GM12878 (cell line): ENCODE measurements around the gene PLPP1.

Experiments
- CEBPB ChIP-seq, 2 experiments: fragments of 150-350 bp in 1 of 2; IDR thresholded peaks; 2 replicates each; pipeline ENCODE4 v1.6.1; 2012 to 2014; ENCODE audit warnings: low read depth in 2 of 2, low read length in 2 of 2, borderline replicate concordance in 1 of 2, inconsistent platforms in 1 of 2
- FOXK2 ChIP-seq: fragments of 450-650 bp; IDR thresholded peaks from 2 replicates; pipeline ENCODE4 v1.6.1; 2017; ENCODE audit warnings: mild to moderate bottlenecking, moderate library complexity
- POLR2A ChIP-seq: IDR thresholded peaks from 2 replicates; pipeline ENCODE4 v1.6.1; 2011; ENCODE audit warnings: low read depth, mild to moderate bottlenecking, low read length
- TF ChIP-seq, protein P1 (sequence below), 3 experiments: IDR thresholded peaks in 2 of 3; conservative IDR thresholded peaks in 1 of 3; 2 replicates each; pipeline ENCODE4 v1.5.1; 2011; ENCODE audit warnings: low read depth in 3 of 3, low read length in 3 of 3, mild to moderate bottlenecking in 3 of 3, control low read depth in 2 of 3, moderate library complexity in 2 of 3, inconsistent platforms in 1 of 3, mixed read lengths in 1 of 3; ENCODE audit not compliant: control insufficient read depth in 2 of 3, insufficient read depth in 1 of 3; ENCODE audit errors: extremely low read depth in 1 of 3
- TF ChIP-seq, protein P2 (sequence below): IDR thresholded peaks from 2 replicates; pipeline ENCODE4 v1.6.1; 2011; ENCODE audit warnings: borderline replicate concordance, low read depth, mild to moderate bottlenecking, moderate library complexity, mixed read lengths, low read length; ENCODE audit not compliant: insufficient read depth; ENCODE audit errors: extremely low read length

- TF ChIP-seq, protein P1, sequence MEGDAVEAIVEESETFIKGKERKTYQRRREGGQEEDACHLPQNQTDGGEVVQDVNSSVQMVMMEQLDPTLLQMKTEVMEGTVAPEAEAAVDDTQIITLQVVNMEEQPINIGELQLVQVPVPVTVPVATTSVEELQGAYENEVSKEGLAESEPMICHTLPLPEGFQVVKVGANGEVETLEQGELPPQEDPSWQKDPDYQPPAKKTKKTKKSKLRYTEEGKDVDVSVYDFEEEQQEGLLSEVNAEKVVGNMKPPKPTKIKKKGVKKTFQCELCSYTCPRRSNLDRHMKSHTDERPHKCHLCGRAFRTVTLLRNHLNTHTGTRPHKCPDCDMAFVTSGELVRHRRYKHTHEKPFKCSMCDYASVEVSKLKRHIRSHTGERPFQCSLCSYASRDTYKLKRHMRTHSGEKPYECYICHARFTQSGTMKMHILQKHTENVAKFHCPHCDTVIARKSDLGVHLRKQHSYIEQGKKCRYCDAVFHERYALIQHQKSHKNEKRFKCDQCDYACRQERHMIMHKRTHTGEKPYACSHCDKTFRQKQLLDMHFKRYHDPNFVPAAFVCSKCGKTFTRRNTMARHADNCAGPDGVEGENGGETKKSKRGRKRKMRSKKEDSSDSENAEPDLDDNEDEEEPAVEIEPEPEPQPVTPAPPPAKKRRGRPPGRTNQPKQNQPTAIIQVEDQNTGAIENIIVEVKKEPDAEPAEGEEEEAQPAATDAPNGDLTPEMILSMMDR (IDR thresholded peaks at IDR 0.05 in 2 of 3, conservative IDR thresholded peaks at IDR 0.05 in 1 of 3; ENCODE audit: control insufficient read depth in 2 of 3, extremely low read depth in 1 of 3, insufficient read depth in 1 of 3, low read depth in 3 of 3, low read length in 3 of 3), result no peak
- no peak for TF ChIP-seq FOXK2
- TF ChIP-seq POLR2A, result no peak
- TF ChIP-seq, protein P2, sequence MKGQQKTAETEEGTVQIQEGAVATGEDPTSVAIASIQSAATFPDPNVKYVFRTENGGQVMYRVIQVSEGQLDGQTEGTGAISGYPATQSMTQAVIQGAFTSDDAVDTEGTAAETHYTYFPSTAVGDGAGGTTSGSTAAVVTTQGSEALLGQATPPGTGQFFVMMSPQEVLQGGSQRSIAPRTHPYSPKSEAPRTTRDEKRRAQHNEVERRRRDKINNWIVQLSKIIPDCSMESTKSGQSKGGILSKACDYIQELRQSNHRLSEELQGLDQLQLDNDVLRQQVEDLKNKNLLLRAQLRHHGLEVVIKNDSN, result no peak
- TF ChIP-seq CEBPB (IDR thresholded peaks at IDR 0.05; ENCODE audit: borderline replicate concordance in 1 of 2, low read depth in 2 of 2, low read length in 2 of 2), result no peak
These were observed 37.8 kb upstream of the PLPP1 start for GRCh38 chr5:55572600-55572999.
